Prostate gland (tissue), 2 donors: ENCODE data around the gene NLGN3.

ENCODE experiments used
- POLR2AphosphoS5 ChIP-seq: sonication (generic); formaldehyde crosslinking; IDR thresholded peaks from one replicate; pipeline ENCODE4 v1.6.1; 2017; ENCODE audit warnings: antibody characterized with exemption
- TF ChIP-seq, protein P1 (sequence below), 4 experiments: fragments of 200-600 bp in 2 of 4; fragments of 450-650 bp in 2 of 4; sonication (generic) in 2 of 4; IDR thresholded peaks; 1 replicate in 3 of 4; 2 replicates in 1 of 4; pipeline ENCODE4 v1.5.1; 2016 to 2019; ENCODE audit warnings: antibody characterized with exemption in 4 of 4, mild to moderate bottlenecking in 2 of 4, moderate library complexity in 2 of 4

DNA sequence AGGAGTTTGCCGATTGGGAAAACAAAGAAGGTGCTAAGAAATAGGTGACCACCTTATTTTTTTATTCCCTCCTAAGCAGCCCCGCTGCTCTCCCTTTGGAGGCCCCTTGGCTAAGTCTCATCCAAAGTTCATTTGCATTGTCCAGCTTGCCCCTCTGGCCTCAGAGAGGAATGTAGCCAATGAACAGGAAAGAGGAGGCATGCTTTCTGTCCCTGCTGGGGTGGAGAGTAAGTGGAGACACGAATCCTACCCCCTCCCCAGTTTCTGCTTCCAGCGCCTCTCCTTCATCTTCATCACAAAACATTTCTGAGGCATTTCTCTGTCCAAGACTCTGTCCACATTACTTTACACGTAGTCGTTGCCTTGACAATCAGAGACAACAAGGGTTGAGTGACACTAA, 38.7 kb downstream of the NLGN3 start:
- TF ChIP-seq, protein P1, sequence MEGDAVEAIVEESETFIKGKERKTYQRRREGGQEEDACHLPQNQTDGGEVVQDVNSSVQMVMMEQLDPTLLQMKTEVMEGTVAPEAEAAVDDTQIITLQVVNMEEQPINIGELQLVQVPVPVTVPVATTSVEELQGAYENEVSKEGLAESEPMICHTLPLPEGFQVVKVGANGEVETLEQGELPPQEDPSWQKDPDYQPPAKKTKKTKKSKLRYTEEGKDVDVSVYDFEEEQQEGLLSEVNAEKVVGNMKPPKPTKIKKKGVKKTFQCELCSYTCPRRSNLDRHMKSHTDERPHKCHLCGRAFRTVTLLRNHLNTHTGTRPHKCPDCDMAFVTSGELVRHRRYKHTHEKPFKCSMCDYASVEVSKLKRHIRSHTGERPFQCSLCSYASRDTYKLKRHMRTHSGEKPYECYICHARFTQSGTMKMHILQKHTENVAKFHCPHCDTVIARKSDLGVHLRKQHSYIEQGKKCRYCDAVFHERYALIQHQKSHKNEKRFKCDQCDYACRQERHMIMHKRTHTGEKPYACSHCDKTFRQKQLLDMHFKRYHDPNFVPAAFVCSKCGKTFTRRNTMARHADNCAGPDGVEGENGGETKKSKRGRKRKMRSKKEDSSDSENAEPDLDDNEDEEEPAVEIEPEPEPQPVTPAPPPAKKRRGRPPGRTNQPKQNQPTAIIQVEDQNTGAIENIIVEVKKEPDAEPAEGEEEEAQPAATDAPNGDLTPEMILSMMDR (IDR thresholded peaks at IDR 0.05) = no peak
- no peak for TF ChIP-seq POLR2AphosphoS5
